Prostate gland (tissue), 2 donors: ENCODE results near the gene KRT34.
A peak's percentile ranks its signal among the peaks of the same experiment; 100 is the strongest.

Source experiments
- CTCF ChIP-seq, 4 experiments: fragments of 200-600 bp in 2 of 4; fragments of 450-650 bp in 2 of 4; sonication (generic) in 2 of 4; IDR thresholded peaks; 1 replicate in 3 of 4; 2 replicates in 1 of 4; pipeline ENCODE4 v1.5.1; 2016 to 2019; ENCODE audit warnings: antibody characterized with exemption in 4 of 4, mild to moderate bottlenecking in 2 of 4, moderate library complexity in 2 of 4
- POLR2A ChIP-seq: fragments of 450-650 bp; IDR thresholded peaks from one replicate; pipeline ENCODE4 v1.6.1; 2016; ENCODE audit warnings: antibody characterized with exemption, mild to moderate bottlenecking
- POLR2AphosphoS5 ChIP-seq: sonication (generic); formaldehyde crosslinking; IDR thresholded peaks from one replicate; pipeline ENCODE4 v1.6.1; 2017; ENCODE audit warnings: antibody characterized with exemption

GRCh38 chr17:41421116-41421515 lies 39.0 kb upstream of the KRT34 start:
- TF ChIP-seq POLR2A = no peak
- TF ChIP-seq CTCF (IDR thresholded peaks at IDR 0.05) = no peak
- TF ChIP-seq POLR2AphosphoS5 = peak; percentile 81
